IMR-90 (cell line): ENCODE data around the gene MSL3.

ENCODE experiments used
- MAZ ChIP-seq: IDR thresholded peaks from 2 replicates; pipeline ENCODE4 v1.6.1; 2012; ENCODE audit warnings: low read depth, mild to moderate bottlenecking, low read length, improper control_type of control experiment, moderate library complexity, borderline replicate concordance
- MXI1 ChIP-seq: IDR thresholded peaks from 2 replicates; pipeline ENCODE4 v1.6.1; 2012; ENCODE audit warnings: low read depth, mild to moderate bottlenecking, low read length, moderate library complexity, borderline replicate concordance
- POLR2A ChIP-seq: IDR thresholded peaks from 2 replicates; pipeline ENCODE4 v1.6.1; 2012; ENCODE audit warnings: mild to moderate bottlenecking, low read depth, low read length
- TF ChIP-seq, protein P1 (sequence below): conservative IDR thresholded peaks from 2 replicates; pipeline ENCODE4 v1.5.1; 2012; ENCODE audit warnings: mild to moderate bottlenecking, low read depth, low read length, improper control_type of control experiment
- TF ChIP-seq, protein P2 (sequence below): fragments of 150-350 bp; IDR thresholded peaks from 2 replicates; pipeline ENCODE4 v1.6.1; 2016; ENCODE audit warnings: low read depth, mild to moderate bottlenecking, low read length, moderate library complexity, borderline replicate concordance

DNA sequence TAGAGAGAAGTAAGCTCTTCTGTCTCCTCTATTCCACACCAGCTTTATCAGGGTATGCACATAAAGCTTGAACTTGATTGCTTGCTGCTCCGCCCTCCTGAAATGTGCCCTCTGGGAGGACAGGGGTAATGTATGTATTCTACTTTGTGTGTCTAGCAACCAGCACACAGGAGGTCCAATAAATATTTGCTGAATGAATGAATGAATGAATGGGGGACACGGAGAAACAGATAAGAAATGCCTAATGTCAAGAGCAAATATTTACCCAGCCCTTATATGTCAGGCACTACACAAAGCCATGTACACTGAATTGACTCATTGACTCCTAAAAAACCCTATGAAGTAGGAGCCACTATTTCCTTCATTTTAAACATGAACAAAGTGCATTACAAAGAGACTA lies 2.3 kb upstream of the MSL3 start:
- TF ChIP-seq MXI1 (no peak), POLR2A (no peak), MAZ (no peak)
- TF ChIP-seq, protein P1, sequence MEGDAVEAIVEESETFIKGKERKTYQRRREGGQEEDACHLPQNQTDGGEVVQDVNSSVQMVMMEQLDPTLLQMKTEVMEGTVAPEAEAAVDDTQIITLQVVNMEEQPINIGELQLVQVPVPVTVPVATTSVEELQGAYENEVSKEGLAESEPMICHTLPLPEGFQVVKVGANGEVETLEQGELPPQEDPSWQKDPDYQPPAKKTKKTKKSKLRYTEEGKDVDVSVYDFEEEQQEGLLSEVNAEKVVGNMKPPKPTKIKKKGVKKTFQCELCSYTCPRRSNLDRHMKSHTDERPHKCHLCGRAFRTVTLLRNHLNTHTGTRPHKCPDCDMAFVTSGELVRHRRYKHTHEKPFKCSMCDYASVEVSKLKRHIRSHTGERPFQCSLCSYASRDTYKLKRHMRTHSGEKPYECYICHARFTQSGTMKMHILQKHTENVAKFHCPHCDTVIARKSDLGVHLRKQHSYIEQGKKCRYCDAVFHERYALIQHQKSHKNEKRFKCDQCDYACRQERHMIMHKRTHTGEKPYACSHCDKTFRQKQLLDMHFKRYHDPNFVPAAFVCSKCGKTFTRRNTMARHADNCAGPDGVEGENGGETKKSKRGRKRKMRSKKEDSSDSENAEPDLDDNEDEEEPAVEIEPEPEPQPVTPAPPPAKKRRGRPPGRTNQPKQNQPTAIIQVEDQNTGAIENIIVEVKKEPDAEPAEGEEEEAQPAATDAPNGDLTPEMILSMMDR: no peak
- TF ChIP-seq, protein P2, sequence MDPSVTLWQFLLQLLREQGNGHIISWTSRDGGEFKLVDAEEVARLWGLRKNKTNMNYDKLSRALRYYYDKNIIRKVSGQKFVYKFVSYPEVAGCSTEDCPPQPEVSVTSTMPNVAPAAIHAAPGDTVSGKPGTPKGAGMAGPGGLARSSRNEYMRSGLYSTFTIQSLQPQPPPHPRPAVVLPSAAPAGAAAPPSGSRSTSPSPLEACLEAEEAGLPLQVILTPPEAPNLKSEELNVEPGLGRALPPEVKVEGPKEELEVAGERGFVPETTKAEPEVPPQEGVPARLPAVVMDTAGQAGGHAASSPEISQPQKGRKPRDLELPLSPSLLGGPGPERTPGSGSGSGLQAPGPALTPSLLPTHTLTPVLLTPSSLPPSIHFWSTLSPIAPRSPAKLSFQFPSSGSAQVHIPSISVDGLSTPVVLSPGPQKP: no peak
